Activated naive CD8-positive, alpha-beta T cell treated with anti-CD3 and anti-CD28 coated beads for 36 hours (primary cell): ENCODE results near the gene TIMM44. TPM values are rescaled to one million over a fixed set of nuclear protein-coding genes. Genes with fewer than 3 reads are reported as not detected.
"Not testable (repeated sequence)": the region's sequence is repeated elsewhere in the genome, so short reads cannot be mapped to it uniquely, and the experiment has no call there.

Experiments used
- DNase-seq: peaks from one replicate; pipeline ENCODE4 v3.0.0; 2021
- H3K27ac Mint-ChIP-seq: one replicate; pipeline ENCODE4 v1.8.0; 2022; ENCODE audit warnings: mild to moderate bottlenecking, moderate library complexity, mixed read lengths
- H3K27me3 Mint-ChIP-seq: one replicate; pipeline ENCODE4 v1.8.0; 2022; ENCODE audit warnings: mild to moderate bottlenecking, mixed read lengths
- H3K36me3 Mint-ChIP-seq: one replicate; pipeline ENCODE4 v1.8.0; 2021; ENCODE audit warnings: mild to moderate bottlenecking, mixed read lengths
- H3K4me1 Mint-ChIP-seq: one replicate; pipeline ENCODE4 v1.8.0; 2021; ENCODE audit warnings: mixed read lengths
- H3K4me3 Mint-ChIP-seq: one replicate; pipeline ENCODE4 v1.8.0; 2022; ENCODE audit warnings: mild to moderate bottlenecking, moderate library complexity, mixed read lengths
- H3K9me3 Mint-ChIP-seq: one replicate; pipeline ENCODE4 v1.8.0; 2022; ENCODE audit warnings: mixed read lengths
- total RNA-seq, 2 experiments: library from RNA; stranded (reverse); gene quantifications; one replicate each; pipeline ENCODE4 v1.2.3, GENCODE V29; 2021

TIMM44 gene
- total RNA-seq, 2 experiments from 2014 or later = 125 to 136 TPM

DNA sequence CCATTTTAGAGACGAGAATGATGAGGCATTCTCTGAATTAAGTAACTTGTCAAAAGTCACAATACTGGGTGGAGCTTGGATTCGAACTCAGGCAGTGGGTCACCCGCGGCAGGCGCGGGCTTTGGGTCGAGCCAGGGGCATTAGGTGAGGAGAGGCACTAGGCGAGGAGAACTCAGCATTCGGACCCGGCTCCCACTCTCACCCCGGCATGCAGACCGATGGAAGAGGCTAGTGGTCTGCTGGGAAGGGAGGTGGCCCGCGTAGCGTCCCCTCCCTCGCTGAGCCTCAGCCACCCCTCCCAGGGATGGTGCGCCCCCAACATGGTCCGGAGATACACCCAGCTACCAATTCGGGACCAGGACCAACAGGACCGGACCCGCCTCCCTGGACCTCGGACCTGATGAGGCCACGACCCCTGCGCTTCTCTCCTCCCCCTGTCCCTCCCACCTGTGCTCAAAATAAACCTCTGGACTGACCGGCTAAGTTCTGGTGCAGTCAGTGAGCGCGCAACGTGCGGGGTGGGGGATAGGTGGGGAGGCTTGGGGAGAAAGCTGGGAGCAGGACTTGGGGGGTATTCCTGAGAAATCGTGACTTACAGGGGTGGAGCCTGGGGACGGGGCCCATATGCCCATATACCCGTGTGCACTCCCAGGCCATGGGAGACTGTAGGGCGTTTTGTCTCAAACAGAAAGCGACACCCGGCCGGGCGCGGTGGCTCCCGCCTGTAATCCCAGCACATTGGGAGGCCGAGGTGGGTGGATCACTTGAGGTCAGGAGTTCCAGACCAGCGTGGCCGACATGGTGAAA, 24.6 kb downstream of the TIMM44 start:
- DNase-seq = no peak
- Mint-ChIP-seq H3K27ac (no peak overlapping the region), H3K36me3 (peaks cover 3% of the 10 kb centered on the region), H3K4me1 (peaks cover 26% of the 10 kb centered on the region), H3K27me3 (peaks cover 51% of the 10 kb centered on the region), H3K4me3 (peak overlapping the region; percentile 76), H3K9me3 (no peaks in the 10 kb centered on the region)

DNA sequence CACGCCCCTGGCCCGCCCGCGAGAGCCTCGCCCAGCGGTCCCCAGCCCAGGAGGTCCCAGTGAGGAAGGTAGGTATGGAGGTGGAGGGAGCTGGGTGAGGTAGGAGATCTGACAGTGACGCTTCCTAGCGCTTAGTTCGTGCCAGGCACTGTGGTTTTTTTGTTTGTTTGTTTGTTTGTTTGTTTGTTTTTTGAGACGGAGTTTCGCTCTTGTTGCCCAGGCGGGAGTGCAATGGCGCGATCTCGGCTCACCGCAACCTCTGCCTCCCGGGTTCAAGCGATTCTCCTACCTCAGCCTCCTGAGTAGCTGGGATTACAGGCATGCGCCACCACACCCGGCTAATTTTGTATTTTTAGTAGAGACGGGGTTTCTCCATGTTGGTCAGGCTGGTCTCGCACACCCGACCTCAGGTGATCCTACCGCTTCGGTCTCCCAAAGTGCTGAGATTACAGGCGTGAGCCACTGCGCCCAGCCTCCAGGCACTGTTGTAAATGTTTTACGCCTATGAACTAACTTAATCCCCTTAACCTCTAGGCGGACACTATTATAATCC, 25.3 kb downstream of the TIMM44 start:
- not testable (repeated sequence) for H3K27ac Mint-ChIP-seq, H3K9me3 Mint-ChIP-seq, DNase-seq, H3K36me3 Mint-ChIP-seq
- peaks cover 26% of the 10 kb centered on the region for H3K4me1 Mint-ChIP-seq
- H3K4me3 Mint-ChIP-seq = peak overlapping the region; percentile 55
- peaks cover 51% of the 10 kb centered on the region for H3K27me3 Mint-ChIP-seq

DNA sequence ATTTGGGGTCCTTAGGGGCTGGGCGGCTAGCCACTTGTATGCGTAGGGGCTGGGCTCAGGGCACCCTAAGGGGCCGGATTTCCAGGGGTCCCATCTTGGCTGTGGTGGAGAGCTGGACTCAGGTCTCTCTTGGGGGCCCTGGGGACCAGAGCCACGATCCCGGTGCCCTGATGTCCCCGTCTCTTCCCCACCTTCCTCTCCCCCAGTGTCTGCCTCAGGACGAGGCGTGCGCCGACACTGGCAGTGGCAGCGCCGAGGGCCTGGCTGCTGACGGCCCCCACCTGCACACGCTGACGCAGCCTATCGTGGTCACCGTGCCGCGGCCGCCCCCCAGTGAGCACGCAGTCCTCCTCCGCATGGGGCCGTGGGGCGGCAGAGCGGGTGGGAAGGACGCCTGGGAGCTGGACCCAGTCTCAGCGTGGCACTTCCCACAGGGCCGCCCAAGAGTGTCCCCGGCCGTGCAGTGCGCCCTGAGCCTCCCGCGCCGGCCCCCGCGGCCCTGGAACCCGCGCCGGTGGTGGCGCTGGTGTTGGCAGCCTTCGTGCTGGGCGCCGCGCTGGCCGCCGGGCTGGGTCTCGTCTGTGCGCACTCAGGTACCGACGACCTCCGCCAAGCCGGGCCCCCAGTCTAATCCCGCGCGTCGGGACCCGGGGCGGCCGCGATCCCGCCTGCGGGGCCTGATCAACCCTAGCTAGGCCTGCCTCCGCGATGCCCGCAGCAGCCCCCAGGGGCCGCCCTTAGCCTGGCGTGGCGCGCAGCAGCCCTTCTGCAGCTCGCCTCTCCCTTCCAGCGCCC, 26.0 kb downstream of the TIMM44 start:
- H3K9me3 Mint-ChIP-seq = no peaks in the 10 kb centered on the region
- H3K36me3 Mint-ChIP-seq = peaks cover 9% of the 10 kb centered on the region

DNA sequence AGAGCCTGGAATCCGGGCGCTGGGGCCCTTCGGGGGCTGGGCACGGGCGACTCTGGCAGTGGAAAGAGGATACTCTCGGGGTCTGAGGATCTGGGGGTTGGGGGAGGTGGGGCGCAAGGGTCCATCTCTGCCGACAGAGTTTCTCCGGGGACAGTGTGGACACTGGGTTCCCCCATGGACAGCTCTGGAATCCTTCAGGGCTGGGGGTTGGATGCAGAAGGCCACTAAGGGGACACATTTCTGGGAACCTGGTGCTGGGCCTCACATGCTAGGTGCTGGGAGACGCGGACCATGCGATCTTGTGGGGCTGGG, 26.6 kb downstream of the TIMM44 start:
- Mint-ChIP-seq H3K36me3 (peaks cover 9% of the 10 kb centered on the region), H3K27ac (peak overlapping the region; percentile 38), H3K4me1 (peaks cover 21% of the 10 kb centered on the region), H3K27me3 (peaks cover 51% of the 10 kb centered on the region), H3K9me3 (no peaks in the 10 kb centered on the region), H3K4me3 (peak overlapping the region; percentile 73)
- DNase-seq = no peak

More for the DNA sequence above, 26.0 kb downstream of the TIMM44 start:
- peak overlapping the region; percentile 73 for H3K4me3 Mint-ChIP-seq
- DNase-seq = peak; percentile 69
- no peak overlapping the region for H3K27ac Mint-ChIP-seq
- H3K4me1 Mint-ChIP-seq = peaks cover 26% of the 10 kb centered on the region
- H3K27me3 Mint-ChIP-seq = peaks cover 51% of the 10 kb centered on the region

DNA sequence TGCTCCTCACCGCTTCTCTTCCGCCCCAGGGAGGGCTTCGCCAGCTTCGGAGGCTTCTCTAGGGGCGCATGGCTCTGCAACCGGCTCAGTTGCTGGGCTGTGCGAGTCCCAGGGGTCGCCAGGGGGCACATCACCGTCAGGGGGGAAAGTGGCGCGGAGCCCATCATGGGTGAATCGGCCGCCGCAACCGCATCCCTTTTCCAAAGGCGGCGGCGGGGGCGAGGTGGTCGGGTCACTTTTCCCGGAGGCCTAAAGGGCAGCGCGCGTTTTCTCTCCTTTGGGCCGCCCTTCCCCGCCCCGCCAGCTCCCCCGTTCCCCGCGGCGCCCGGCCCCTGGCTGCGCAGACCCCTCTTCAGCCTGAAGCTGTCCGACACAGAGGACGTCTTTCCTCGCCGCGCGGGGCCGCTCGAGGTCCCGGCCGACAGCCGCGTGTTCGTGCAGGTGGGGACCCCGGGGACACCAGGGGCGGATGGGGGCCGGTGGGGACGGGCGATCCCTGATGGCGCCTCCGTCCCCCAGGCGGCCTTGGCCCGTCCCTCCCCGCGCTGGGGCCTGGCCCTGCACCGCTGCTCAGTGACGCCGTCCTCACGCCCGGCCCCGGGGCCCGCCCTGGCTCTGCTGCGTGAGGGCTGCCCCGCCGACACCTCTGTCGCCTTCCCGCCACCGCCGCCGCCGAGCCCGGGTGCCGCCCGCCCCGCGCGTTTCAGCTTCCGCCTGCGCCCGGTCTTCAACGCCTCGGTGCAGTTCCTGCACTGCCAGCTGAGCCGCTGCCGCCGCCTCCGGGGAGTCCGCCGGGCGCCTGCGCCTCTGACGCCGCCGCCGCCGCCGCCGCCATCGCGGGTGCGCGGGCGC, 27.1 kb downstream of the TIMM44 start:
- H3K36me3 Mint-ChIP-seq = peaks cover 11% of the 10 kb centered on the region
- H3K27ac Mint-ChIP-seq = no peak overlapping the region
- H3K27me3 Mint-ChIP-seq = peaks cover 51% of the 10 kb centered on the region

DNA sequence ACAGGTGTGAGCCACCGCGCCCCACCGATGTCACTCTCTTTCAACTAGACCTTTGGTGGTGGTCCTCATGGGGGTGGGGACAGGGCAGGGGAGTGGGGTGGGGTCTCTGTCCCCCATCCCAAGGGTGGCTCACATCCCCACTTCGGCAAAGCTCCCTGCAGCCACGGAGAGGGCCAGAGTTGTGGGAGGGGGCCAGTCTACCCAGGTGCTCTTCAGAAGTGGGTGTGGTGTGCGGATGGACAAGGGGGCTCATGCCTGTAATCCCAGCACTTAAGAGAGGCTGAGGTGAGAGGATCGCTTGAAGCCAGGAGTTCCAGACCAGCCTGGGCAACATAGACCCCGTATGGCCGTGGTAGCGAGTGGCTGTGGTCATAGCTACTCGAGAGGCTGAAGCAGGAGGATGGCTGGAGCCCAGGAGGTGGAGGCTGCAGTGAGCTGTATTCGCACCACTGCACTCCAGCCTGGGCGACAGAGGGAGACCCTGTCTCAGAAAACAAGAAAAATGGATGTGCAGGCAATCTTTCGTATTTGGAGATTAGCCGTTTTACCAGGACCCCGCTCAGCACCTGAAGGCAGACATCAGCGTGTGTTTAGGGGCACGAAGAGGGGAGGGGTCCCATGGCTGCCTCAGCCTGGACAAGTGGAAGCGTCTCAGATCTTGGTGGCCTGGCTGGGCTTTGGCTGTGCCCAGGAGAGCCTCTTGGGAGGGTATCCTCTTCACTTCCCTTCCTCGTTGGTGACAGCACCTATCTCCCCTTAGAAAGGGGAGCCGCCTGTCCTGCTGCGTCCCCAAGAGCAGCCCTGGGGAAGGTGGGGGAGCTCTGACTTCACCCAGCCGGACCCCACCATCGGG, 28.0 kb downstream of the TIMM44 start:
- no peak overlapping the region for H3K27ac Mint-ChIP-seq
- H3K4me3 Mint-ChIP-seq = peak overlapping the region; percentile 57

More for the DNA sequence above, 27.1 kb downstream of the TIMM44 start:
- peaks cover 19% of the 10 kb centered on the region for H3K4me1 Mint-ChIP-seq
- no peaks in the 10 kb centered on the region for H3K9me3 Mint-ChIP-seq
- H3K4me3 Mint-ChIP-seq = peak overlapping the region; percentile 57
- DNase-seq = peak; percentile 76

DNA sequence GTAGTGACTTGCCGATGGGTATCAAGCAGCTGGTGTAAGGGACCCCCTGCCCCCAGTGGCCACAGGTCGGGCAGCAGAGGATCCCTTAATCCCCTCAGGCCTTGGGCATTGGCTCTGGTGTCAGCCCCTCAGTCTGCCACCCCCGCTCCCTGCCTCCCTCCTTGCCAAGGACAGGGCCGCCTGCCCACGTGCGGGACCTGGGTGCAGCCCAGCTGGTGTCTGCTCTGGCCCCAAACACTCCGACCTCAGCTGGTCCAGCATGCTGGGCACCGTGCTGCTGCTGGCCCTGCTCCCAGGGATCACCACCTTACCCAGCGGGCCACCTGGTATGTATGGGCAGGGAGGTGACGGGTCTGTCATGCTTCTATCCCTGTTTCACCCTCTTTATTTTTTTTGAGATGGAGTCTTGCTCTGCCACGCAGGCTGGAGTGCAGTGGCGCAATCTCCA, 28.8 kb downstream of the TIMM44 start, which contains the start of gene TGFBR3L:
Gene TGFBR3L, plus strand, starts transcription at position 233 of the 448 bp plus-strand sequence.
- H3K27ac Mint-ChIP-seq = no peak within 1 kb of the TSS
- no peaks in the 10 kb centered on the region for H3K9me3 Mint-ChIP-seq
- peak within 1 kb of the TSS; percentile 57 for H3K4me3 Mint-ChIP-seq
- no peak for DNase-seq
- H3K36me3 Mint-ChIP-seq = peaks cover 15% of the 10 kb centered on the region
- H3K27me3 Mint-ChIP-seq = peaks cover 45% of the 10 kb centered on the region
- peaks cover 9% of the 10 kb centered on the region for H3K4me1 Mint-ChIP-seq

More for the DNA sequence above, 28.0 kb downstream of the TIMM44 start:
- H3K4me1 Mint-ChIP-seq = peaks cover 14% of the 10 kb centered on the region
- peaks cover 15% of the 10 kb centered on the region for H3K36me3 Mint-ChIP-seq
- peaks cover 51% of the 10 kb centered on the region for H3K27me3 Mint-ChIP-seq
- DNase-seq = no peak
- no peaks in the 10 kb centered on the region for H3K9me3 Mint-ChIP-seq

DNA sequence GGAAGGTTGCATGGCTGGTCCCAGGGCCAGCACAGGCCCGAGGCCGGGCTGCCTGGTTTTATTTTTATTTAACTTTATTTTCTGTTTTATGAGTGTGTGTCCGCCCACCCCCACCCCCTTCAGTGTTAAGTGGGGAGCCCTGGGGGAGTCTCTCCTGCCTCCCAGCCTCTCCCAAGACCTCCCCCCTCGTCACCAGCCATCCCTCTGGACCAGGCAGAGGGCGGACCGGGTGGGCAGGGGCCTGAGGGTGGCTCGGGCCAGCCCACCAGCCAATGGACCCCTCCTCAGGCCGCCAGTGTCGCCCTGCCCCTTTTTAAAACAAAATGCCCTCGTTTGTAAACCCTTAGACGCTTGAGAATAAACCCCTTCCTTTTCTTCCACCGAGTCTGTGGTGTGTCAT, 29.4 kb downstream of the TIMM44 start:
- no peak for DNase-seq
- no peaks in the 10 kb centered on the region for H3K9me3 Mint-ChIP-seq
- peaks cover 15% of the 10 kb centered on the region for H3K36me3 Mint-ChIP-seq
- peaks cover 40% of the 10 kb centered on the region for H3K27me3 Mint-ChIP-seq
- H3K4me3 Mint-ChIP-seq = no peak overlapping the region
- no peak overlapping the region for H3K27ac Mint-ChIP-seq
- peaks cover 8% of the 10 kb centered on the region for H3K4me1 Mint-ChIP-seq

DNA sequence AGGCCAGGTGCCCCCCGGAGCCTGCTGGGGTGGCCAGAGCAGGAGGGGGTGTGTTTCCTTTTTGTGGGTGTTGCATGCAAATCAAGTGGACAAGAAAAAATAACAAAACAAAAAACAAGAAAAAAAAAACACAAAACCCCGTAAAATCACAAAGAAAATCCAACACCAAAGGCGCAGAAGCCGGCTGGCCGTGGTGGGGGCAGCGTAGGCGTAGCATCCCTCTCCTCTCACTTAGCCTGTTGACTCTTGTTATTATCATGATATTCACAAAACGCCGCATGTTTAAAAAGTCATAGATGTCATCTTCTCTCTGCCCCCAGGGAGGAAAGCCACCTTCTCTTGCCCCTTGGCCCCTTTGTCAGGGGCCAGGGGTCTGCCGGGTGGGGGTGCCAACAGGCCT, 29.8 kb downstream of the TIMM44 start:
- H3K4me1 Mint-ChIP-seq = peaks cover 8% of the 10 kb centered on the region
- no peak for DNase-seq
- no peak overlapping the region for H3K27ac Mint-ChIP-seq
- H3K4me3 Mint-ChIP-seq = no peak overlapping the region
- peaks cover 15% of the 10 kb centered on the region for H3K36me3 Mint-ChIP-seq
- H3K27me3 Mint-ChIP-seq = peaks cover 36% of the 10 kb centered on the region
- no peaks in the 10 kb centered on the region for H3K9me3 Mint-ChIP-seq

DNA sequence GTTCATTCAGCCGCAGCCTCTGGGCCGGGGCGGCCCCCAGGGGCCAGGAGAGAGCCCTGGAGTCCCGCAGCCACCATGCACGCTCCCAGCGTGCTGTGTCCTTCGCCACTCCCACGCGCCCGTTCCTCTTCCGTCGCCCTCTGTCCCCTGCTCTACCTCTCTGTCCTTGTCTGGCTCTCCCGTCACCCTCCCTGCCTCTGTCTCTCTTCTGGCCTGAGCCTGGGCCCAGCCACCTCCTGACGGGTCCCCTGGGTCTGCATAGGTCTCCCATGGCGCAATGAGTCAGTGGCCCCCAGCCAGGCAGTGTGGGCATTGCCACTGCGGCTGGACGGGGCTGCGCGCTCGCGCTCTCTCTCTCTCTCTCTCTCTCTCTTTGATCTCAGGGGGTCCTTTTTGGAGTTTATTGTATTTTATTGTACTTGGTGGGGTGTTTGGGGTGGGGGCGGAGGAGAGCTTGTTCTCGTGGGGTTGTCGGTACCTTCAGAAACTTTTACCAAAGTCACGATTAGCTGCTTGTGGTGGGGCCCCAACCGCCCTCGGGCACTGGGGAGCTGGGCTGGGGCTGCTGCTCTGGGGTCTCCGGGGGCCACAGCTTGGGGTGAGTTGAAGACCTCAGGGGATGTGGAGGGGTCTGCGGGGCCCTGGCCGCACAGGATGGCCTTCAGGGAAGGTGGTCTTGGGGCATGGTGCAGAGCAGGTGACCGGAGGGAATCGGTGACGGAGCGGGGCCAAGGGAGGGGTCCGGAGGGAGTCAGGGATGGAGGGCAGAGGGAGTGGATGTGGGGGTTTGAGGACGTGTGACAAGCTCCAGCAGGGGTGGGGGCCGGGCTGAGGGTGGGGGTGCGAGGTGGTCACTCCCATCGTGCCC, 30.5 kb downstream of the TIMM44 start:
- Mint-ChIP-seq H3K27me3 (peaks cover 28% of the 10 kb centered on the region), H3K4me3 (no peak overlapping the region), H3K36me3 (peaks cover 15% of the 10 kb centered on the region), H3K9me3 (no peaks in the 10 kb centered on the region), H3K4me1 (peaks cover 9% of the 10 kb centered on the region), H3K27ac (no peak overlapping the region)
- DNase-seq = no peak

DNA sequence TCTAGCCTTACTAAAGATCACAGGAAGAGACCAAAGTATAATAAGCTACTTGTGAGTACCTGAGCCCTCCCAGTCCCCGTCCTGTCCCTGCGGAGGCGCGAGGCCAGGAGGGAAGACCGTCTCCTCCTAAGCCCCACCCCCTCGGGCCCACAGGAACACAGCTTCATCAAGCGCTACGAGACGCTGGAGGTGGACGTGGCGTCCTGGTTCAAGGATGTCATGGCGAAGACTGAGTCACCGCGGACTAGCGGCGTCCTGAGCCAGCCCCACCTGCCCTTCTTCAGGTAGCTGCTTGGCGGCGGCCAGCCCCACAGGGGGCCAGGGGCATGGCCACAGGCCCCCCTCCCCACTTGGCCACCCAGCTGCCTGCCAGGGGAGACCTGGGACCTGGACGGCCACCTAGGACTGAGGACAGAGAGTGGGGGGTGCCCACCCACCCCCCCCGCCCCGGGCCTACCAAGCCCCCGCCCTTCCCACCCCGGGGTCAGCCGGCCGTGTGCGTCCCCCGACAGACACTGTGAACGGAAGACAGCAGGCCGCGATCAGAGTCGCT, 31.2 kb downstream of the TIMM44 start:
- Mint-ChIP-seq H3K9me3 (no peaks in the 10 kb centered on the region), H3K27me3 (peaks cover 24% of the 10 kb centered on the region), H3K36me3 (peaks cover 15% of the 10 kb centered on the region), H3K4me3 (no peak overlapping the region), H3K27ac (no peak overlapping the region), H3K4me1 (peaks cover 12% of the 10 kb centered on the region)
- no peak for DNase-seq

DNA sequence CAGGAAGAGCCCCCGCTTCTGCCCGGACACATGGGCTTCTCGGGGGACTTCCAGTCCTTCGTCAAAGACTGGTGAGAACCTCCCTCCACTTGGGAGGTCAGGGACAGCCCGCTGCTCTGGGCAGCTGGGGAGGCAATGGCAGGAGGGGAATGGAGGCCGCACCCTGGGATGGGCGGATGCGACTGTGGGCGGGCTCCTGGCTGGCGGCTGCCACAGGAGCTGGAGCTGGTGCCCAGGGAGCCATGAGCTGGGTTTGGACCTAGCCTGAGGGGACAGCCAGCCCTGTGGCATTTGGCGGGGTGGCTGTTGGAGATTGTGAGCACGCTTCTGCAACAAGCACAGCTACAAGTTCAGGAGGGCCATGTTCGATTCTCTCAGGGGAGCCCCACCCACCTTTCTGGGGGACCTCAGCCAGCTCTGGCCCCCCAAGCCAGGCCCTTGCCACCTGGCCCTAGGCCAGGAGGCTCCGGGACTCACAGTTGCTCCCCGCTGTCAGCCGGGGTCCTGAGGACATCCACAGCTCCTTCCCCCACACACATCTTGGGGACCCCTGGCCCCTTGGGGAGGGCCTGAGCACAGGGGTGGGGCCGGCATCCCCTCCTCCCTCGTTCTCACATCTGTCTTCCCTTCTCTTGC, 31.8 kb downstream of the TIMM44 start:
- Mint-ChIP-seq H3K27ac (no peak overlapping the region), H3K36me3 (peaks cover 15% of the 10 kb centered on the region), H3K4me1 (peaks cover 11% of the 10 kb centered on the region), H3K27me3 (peaks cover 19% of the 10 kb centered on the region), H3K4me3 (no peak overlapping the region), H3K9me3 (no peaks in the 10 kb centered on the region)
- no peak for DNase-seq
